UCSD-AML1 (cell line): ENCODE measurements around the gene BET1L.
A peak's percentile ranks its signal among the peaks of the same experiment; 100 is the strongest.

Source experiments
- DNase-seq: peaks from one replicate; lab custom pipeline; 2025; ENCODE audit not compliant: unreplicated experiment; lab: John Stamatoyannopoulos, UW

BET1L gene

DNA sequence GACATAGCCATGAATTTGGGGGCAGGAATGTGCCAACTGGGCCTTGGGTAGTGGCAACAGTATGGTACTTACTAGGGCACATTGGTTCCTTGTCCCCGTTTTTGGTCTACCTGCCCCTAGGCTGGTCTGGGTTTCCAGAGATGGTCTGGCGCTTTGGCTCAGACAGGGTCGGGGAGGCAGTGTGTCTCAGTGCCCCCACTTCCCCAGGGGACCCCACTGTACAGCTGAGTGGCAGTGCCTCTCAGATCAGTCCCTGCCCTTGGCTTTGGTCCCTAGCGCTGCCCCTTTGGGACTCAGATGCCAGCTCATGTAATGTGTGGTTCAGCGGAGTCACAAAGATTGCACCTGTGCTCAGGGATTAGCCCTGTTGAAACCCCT is 3.6 kb upstream of the BET1L start:
- DNase-seq = no peak

DNA sequence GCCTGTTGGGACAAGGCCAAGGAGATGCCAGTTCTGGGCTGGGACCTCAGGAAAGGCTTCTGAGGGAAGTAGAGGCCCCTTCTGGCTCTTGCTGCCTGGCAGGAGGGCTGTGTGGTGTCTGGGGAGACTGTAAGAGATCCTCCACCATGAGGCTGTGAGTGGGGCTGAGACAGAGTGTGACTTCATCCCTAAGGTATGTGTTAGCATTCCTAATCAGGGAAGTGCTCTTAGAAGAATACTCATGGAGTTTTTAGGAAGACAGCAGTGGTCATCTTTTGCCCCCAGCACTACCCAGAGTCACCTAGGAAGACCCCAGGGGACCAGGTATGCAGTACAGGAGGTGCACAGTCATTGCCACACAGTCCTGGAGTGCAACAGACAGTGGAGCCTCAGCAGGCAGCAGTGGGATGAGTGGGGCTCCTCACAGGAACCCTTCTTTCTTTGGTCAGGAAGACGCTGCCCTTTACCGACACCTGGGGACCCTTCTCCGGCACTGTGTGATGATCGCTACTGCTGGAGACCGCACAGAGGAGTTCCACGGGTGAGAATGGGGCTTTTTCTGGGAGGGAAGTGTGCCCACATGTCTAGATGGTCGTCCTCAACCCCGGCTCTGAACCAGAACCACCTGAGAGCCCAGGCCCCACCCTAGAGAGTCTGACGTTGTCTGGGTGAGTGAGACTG is 3.1 kb upstream of the BET1L start:
- no peak for DNase-seq

GRCh38 chr11:209275-210121 is 2.3 kb upstream of the BET1L start:
- no peak for DNase-seq

DNA sequence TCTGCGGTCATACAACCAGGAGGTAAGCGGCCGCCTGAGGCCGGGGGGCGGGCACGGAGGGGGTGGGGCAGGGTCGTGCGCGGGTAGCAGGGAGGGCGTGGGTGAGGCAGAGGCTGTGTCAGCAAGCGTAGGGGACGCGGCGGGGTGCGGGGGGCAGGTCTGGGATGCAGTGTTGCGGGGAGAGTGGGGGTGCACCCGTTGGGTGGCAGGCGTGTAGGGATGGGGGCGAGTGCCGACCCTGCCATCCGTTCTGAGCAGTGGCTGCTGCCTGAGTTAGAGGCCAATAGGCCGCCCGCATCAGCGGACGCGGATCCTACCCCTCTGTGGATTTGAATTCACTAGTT is 1.7 kb upstream of the BET1L start:
- DNase-seq = no peak

GRCh38 chr11:208181-208916 is 1.1 kb upstream of the BET1L start:
- peak; percentile 86 for DNase-seq

DNA sequence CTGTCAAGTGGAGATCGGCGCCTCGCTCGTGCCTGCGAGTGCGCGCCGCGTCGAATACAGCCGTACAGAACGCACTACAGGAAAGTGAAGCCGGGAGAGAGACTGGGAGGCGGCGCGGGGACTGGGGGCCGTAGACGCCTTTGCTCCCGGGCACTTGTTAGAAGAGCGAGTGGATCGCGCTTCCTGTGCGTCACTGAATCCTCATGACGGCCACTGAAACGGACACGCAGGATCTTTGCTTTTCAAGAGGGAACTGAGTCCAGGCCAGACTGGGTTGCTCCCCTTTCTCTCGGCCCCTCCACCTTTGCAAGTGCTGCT is 623 bp upstream of the BET1L start:
- peak; percentile 73 for DNase-seq

GRCh38 chr11:206526-207207 is 532 bp downstream of the BET1L start:
- DNase-seq = peak; percentile 49

DNA sequence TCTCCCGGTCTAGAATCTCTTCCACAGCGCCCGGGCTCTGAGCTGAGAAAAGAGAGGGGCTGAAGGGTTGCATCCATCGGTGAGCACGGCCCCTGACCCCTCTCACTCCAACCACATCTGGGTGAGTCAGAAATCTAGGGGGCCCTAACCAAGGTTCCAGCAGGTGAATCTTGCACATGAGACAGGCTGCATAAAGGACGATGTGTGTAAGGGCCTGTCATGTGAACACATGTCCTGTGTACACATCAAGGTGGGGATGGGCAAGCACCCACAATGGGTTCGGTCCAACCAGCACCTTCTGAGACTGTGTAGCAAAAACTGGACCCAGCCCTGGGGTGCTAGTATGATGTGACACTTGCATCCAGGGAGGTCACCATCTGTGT is 1.2 kb downstream of the BET1L start:
- DNase-seq = no peak

GRCh38 chr11:205221-206001 is 1.8 kb downstream of the BET1L start:
- DNase-seq = no peak

DNA sequence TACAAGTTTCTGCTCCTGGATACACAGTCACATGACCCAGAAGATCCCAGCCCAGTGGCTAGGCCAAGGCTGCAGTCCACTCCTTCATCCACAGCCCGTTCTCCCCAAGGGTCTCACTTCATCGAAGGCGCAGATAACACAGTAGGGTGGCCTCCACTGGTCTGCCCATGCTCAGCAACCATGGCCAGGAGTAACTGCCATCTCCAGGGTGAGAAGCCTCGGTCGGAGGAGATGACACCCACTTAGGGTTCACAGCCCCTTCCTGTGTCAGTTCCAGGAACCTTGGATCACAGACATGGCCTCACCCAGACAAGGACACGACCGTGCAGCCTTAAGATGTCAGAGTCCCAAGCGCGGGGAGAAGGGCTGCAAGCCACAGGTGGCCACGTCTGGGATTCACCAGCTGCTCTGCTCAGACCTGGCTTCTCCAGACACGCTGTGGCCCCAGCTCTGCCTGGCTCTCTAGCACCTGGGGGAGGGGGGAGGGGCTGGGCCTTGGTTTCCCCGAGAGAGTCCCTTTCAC is 2.6 kb downstream of the BET1L start:
- DNase-seq = no peak

DNA sequence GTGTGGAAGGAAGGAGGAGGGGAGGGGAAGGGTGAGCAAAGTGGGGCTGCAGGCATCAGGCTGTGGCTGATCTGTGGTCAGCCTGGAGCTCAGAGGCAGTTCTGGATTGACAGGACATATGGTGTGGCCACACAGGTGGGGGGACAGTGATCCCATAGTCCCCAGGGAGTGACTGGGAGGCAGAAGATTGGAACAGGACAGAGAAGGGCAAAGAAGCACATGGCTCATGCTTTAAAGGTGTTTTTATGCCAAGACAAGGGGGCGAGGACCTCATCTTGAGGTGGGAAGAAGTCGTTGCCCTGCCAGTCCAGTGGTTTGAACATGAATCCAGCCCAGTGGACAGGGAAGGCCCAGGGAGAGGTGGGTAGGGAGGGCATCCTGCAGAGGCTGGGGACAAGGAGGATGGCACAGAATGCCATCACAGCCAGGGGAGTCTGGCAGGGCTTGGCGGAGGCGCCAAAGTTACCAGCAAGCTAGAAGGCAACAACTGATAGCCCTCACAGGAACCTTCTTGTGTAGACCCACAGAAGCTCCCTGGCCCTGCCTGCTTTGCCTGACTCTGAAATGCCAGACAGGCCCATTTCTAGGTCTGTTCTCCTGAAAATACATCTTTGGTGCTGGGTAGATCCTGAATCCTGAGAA is 3.1 kb downstream of the BET1L start:
- DNase-seq = no peak

- no peak for DNase-seq
Observed at GRCh38 chr11:203056-203944, 3.9 kb downstream of the BET1L start.

DNA sequence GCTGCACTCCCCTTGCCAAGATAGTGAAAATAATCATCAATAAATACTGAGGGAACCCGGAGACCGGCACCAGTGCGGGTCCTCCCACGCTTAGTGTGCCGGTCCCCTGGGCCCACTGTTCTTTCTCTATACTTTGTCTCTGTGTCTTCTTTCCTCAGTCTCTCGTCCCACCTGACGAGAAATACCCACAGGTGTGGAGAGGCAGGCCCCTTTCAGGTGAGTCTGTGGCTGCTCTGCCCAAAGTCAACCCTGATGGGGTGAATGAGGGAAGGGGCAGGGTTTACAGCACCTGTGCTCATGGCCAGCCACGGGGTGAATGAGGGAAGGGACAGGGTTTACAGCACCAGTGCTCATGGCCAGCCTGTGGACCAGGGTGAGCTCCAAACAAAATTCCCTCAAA is 4.7 kb downstream of the BET1L start:
- DNase-seq = no peak

DNA sequence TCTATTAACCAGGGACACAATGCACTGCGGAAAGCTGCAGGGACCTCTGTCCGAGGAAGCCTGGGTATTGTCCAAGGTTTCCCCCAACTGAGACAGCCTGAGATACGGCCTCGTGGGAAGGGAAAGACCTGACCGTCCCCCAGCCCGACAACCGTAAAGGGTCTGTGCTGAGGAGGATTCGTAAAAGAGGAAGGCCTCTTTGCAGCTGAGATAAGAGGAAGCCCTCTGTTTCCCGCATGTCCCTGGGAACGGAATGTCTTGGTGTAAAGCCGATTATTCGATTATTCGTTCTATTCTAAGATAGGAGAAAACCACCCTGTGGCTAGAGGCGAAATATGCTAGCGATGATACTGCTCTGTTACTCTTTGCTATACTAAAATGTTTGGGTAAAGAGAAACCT is 5.2 kb downstream of the BET1L start:
- DNase-seq = peak; percentile 30

GRCh38 chr11:200224-201003 is 6.8 kb downstream of the BET1L start:
- no peak for DNase-seq

GRCh38 chr11:199782-200181 is 7.4 kb downstream of the BET1L start:
- no peak for DNase-seq

- no peak for DNase-seq
Observed at GRCh38 chr11:199004-199581, 8.1 kb downstream of the BET1L start.

GRCh38 chr11:198236-198806 is 8.9 kb downstream of the BET1L start:
- no peak for DNase-seq
